ENCODE data around the gene RHOT2. TPM values are rescaled to one million over a fixed set of nuclear protein-coding genes. Genes with fewer than 3 reads are reported as not detected.

The RHOT2 gene
- total and polyA plus RNA-seq, 12 donors = 34.7 to 462 (median 89.2) TPM

DNA sequence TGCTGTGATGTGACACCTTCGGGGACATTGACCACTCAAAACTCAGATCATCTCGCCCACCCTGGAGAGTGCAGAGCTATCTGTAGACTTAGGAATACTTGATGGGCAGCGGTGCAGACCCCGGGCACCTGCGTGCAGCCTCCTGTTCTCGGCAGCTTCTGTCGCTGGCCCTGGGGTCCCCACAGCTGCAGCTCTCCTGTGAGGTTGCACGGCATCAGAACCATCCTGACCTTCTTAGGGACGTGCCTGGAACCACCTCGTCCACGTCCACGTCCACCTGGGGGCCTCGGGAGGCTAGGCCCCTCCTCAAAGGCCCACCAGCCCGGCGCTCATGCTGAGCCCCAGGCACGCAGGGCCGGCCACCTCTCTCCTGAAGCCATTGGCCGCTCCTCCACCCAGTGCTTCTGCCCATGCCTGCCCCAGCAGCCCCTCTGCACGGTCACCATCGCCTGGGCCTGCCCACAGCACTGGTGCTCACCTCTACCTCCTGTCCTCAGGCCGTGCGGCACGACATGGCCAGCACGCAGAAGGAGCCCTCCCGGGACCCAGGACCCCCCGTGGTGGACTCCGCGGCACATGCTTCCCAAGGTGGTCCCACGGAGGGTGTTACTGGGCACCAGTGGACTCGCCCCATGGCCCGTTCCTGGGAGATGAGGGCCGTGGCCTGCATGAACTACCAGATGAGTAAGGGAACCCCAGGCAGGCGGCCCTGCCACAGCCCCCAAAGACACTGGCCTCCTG lies 39.4 kb upstream of the RHOT2 start:
- no peak overlapping the region for H3K27ac ChIP-seq
- no peak overlapping the region for H3K4me3 ChIP-seq
- H3K9me3 ChIP-seq (replicated peaks in 1 of 3) = no peaks in the 10 kb centered on the region
- 92 to 95% (median 93%) methylated on average over 21 to 33 of the region's 33 CpGs for WGBS, 4 donors
- peak in 1 of 7 donors; percentile 51 for DNase-seq
- intact Hi-C loops (cut with DNase I) = no loop called here
- no peaks in the 10 kb centered on the region for H3K27me3 ChIP-seq
- TF ChIP-seq, protein P1, sequence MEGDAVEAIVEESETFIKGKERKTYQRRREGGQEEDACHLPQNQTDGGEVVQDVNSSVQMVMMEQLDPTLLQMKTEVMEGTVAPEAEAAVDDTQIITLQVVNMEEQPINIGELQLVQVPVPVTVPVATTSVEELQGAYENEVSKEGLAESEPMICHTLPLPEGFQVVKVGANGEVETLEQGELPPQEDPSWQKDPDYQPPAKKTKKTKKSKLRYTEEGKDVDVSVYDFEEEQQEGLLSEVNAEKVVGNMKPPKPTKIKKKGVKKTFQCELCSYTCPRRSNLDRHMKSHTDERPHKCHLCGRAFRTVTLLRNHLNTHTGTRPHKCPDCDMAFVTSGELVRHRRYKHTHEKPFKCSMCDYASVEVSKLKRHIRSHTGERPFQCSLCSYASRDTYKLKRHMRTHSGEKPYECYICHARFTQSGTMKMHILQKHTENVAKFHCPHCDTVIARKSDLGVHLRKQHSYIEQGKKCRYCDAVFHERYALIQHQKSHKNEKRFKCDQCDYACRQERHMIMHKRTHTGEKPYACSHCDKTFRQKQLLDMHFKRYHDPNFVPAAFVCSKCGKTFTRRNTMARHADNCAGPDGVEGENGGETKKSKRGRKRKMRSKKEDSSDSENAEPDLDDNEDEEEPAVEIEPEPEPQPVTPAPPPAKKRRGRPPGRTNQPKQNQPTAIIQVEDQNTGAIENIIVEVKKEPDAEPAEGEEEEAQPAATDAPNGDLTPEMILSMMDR (IDR thresholded peaks at IDR 0.05) = no peak
- TF ChIP-seq POLR2A (IDR thresholded peaks at IDR 0.05) = no peak
- peaks cover 0 to 16% of the 10 kb centered on the region in 2 donors for H3K36me3 ChIP-seq (replicated peaks in 1 of 2)
- peaks cover 7 to 20% of the 10 kb centered on the region in 2 donors for H3K4me1 ChIP-seq (replicated peaks in 1 of 2)

DNA sequence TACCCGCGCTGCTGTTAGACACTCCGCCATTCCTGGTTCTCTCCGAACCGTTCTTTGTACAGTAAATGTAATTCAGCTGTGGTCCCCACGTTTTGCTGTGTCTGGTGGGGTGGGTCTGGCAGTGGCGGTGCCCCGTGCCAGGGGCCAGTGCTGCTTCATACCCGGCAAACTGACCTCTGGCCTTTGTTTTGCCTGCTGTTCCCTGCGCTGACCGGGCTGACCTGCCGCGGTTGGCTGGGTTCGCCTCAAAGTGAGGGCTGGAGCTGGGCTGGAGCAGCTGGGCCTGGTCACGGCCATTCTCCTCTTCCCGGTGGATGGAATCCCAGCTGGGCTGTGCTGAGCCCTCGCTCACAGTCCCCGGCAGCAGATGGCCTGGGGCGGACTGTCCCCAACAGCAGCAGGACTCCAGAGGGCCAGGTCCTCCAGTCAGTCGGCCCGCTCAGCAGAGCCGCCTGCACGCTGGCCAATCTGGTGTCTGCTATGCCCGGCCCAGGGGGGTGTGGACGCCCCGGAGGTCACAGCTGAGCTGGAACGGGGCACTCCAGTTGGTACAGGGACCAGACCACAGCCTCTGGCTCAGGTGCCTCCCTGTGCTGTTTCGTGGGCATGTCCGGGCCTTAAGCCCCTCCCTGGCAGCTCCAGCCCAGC lies 38.6 kb upstream of the RHOT2 start:
- Histone ChIP-seq H3K27me3 (no peaks in the 10 kb centered on the region), H3K4me1 (replicated peaks in 1 of 2) (peaks cover 7 to 20% of the 10 kb centered on the region in 2 donors), H3K36me3 (replicated peaks in 1 of 2) (peaks cover 0 to 16% of the 10 kb centered on the region in 2 donors), H3K4me3 (no peak overlapping the region), H3K27ac (peak overlapping the region in 2 of 5 donors; percentile 2 to 41), H3K9me3 (replicated peaks in 1 of 3) (no peaks in the 10 kb centered on the region)
- 73 to 90% (median 77%) methylated on average over 9 to 29 of the region's 29 CpGs for WGBS, 4 donors
- intact Hi-C loops (cut with DNase I) = no loop called here
- DNase-seq = peak in 3 of 7 donors; percentile 29 to 77 (median 30)
- TF ChIP-seq, protein P1 (IDR thresholded peaks at IDR 0.05) = no peak
- no peak for TF ChIP-seq POLR2A (IDR thresholded peaks at IDR 0.05)

DNA sequence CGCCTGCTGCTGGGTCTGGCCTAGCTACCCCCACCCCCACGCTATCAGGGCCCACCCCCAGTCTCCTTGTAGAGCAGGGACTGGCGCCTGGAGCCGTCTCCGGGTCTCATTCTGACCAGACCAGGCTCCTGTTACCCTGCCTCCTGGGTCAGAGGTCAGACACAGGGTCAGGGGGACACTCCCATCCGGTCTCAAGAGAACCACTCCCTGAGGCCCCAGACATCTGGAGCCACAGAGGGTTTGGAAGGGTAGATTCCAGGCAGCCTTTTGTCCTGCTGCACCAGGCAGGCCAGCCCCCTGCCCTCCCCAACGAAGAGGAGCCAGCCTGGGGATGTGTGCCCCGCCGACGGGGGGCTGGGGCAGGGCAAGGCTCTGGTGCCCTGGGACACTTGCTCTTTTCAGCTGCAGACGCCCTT lies 38.1 kb upstream of the RHOT2 start:
- Histone ChIP-seq H3K27ac (peak overlapping the region in 2 of 5 donors; percentile 2 to 41), H3K4me3 (no peak overlapping the region), H3K9me3 (replicated peaks in 1 of 3) (no peaks in the 10 kb centered on the region), H3K27me3 (no peaks in the 10 kb centered on the region), H3K36me3 (replicated peaks in 1 of 2) (peaks cover 0 to 16% of the 10 kb centered on the region in 2 donors), H3K4me1 (replicated peaks in 1 of 2) (peaks cover 7 to 20% of the 10 kb centered on the region in 2 donors)
- intact Hi-C loops (cut with DNase I) = no loop called here
- WGBS, 4 donors = 41 to 49% methylated on average over 11 of the region's 11 CpGs; no CpG with 5 or more reads in 2 of the 4 donors
- TF ChIP-seq, protein P1 (IDR thresholded peaks at IDR 0.05) = no peak
- TF ChIP-seq POLR2A (IDR thresholded peaks at IDR 0.05) = no peak
- peak in 4 of 7 donors; percentile 26 to 54 (median 32) for DNase-seq

DNA sequence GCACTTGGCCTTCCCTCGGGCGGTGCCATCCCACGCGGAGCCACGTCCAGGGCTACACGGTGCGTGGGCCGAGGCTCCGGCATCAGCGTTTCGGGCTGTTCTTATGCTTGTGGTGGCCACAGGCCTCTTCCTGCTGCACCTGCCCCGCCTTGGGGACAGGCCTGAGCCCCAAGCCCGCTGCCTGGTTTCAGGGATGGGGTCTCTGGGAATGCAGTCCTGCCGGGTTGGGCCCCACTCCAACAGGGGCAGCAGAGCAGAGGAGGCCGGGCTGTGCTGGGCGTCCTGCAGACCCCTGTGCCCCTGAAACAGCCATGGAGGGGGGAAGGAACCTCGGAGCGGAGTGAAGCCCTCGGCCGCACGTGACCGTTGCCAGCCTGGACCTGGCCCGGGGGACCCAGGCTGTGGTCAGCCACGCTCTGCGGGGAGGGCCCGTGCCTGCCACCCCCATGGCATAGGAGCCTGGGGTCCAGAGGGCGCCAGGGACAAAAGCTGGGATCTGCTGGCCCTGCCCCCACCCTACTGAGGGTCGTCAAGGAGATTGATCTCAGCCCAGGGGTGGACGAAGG lies 37.6 kb upstream of the RHOT2 start:
- intact Hi-C loops (cut with DNase I) = no loop called here
- peak in 4 of 7 donors; percentile 26 to 55 (median 28) for DNase-seq
- WGBS, 4 donors = 31 to 47% (median 33%) methylated on average over 3 to 28 of the region's 29 CpGs
- Histone ChIP-seq H3K9me3 (replicated peaks in 1 of 3) (no peaks in the 10 kb centered on the region), H3K27ac (peak overlapping the region in 1 of 5 donors; percentile 41), H3K4me1 (replicated peaks in 1 of 2) (peaks cover 10 to 24% of the 10 kb centered on the region in 2 donors), H3K36me3 (replicated peaks in 1 of 2) (peaks cover 0 to 16% of the 10 kb centered on the region in 2 donors), H3K4me3 (no peak overlapping the region), H3K27me3 (no peaks in the 10 kb centered on the region)
- no peak for TF ChIP-seq POLR2A (IDR thresholded peaks at IDR 0.05)
- TF ChIP-seq, protein P1 (IDR thresholded peaks at IDR 0.05) = no peak

Measured in adrenal gland (tissue), 12 donors.